GM10266 (cell line): ENCODE measurements around the gene NEK3.
"Not testable (repeated sequence)": the region's sequence is repeated elsewhere in the genome, so short reads cannot be mapped to it uniquely, and the experiment has no call there.

Source experiments
- DNase-seq: peaks from one replicate; pipeline ENCODE4 v3.0.0; 2012; ENCODE audit errors: extremely low spot score
- TF ChIP-seq, protein P1 (sequence below): IDR thresholded peaks from 2 replicates; pipeline ENCODE4 v1.5.1; 2012; ENCODE audit warnings: mild to moderate bottlenecking, low read depth; ENCODE audit not compliant: control insufficient read depth, insufficient read depth; ENCODE audit errors: missing control alignments

NEK3 gene

GRCh38 chr13:52165411-52165810 lies 6.0 kb upstream of the NEK3 start:
- DNase-seq: no peak

GRCh38 chr13:52164989-52165388 lies 5.6 kb upstream of the NEK3 start:
- TF ChIP-seq, protein P1, sequence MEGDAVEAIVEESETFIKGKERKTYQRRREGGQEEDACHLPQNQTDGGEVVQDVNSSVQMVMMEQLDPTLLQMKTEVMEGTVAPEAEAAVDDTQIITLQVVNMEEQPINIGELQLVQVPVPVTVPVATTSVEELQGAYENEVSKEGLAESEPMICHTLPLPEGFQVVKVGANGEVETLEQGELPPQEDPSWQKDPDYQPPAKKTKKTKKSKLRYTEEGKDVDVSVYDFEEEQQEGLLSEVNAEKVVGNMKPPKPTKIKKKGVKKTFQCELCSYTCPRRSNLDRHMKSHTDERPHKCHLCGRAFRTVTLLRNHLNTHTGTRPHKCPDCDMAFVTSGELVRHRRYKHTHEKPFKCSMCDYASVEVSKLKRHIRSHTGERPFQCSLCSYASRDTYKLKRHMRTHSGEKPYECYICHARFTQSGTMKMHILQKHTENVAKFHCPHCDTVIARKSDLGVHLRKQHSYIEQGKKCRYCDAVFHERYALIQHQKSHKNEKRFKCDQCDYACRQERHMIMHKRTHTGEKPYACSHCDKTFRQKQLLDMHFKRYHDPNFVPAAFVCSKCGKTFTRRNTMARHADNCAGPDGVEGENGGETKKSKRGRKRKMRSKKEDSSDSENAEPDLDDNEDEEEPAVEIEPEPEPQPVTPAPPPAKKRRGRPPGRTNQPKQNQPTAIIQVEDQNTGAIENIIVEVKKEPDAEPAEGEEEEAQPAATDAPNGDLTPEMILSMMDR: no peak
- no peak for DNase-seq

More at GRCh38 chr13:52165411-52165810, 6.0 kb upstream of the NEK3 start:
- TF ChIP-seq, protein P1: no peak

DNA sequence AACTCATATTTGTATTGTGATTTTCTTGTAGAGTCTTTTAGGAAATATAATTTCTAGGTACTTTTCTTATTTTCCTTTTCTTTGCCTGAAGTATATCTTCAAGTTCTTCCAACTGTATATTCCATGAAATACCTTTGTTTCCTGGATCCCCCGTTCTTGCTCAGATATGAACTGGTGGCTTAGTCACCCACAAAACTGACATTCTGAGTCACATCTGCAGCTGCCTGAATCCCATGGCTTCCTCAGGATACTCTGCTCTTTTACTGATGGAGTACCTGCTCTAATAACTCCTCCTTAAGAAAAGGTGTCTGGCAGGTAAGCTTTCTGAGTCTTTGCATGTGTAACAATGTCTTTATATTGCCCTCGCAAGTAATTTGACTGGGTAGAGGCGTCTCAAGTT lies 4.5 kb upstream of the NEK3 start:
- not testable (repeated sequence) for DNase-seq

- TF ChIP-seq, protein P1: no peak
- no peak for DNase-seq
Measured at GRCh38 chr13:52162279-52163101, 3.1 kb upstream of the NEK3 start.

GRCh38 chr13:52161181-52161646 lies 1.8 kb upstream of the NEK3 start:
- DNase-seq: no peak
- TF ChIP-seq, protein P1: no peak

- DNase-seq: no peak
- TF ChIP-seq, protein P1: no peak
Measured at GRCh38 chr13:52160506-52160905, 1.1 kb upstream of the NEK3 start.

DNA sequence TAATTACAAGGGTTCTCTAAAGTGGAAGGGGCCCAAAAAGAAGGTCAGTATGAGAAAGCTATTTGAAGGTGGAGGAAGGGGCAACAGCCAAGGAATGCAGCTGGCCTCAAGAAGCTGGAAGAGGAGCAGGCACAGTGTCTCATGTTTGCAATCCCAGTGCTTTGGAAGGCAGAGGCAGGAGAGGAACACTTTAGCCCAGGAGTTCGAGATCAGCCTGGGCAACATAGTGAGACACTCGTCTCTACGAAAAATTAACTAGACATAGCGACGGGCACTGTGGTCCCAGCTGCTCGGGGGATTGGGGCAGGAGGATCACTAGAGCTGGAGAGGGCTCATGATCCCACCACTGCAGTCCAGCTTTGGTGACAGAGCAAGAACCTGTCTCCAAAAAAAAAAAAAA lies 656 bp upstream of the NEK3 start:
- no peak for DNase-seq
- TF ChIP-seq, protein P1: no peak
